DMS79 (cell line): ENCODE measurements around the gene FEN1.

Experiments
- DNase-seq: peaks from one replicate; lab custom pipeline; 2025; lab: John Stamatoyannopoulos, UW

The FEN1 gene

DNA sequence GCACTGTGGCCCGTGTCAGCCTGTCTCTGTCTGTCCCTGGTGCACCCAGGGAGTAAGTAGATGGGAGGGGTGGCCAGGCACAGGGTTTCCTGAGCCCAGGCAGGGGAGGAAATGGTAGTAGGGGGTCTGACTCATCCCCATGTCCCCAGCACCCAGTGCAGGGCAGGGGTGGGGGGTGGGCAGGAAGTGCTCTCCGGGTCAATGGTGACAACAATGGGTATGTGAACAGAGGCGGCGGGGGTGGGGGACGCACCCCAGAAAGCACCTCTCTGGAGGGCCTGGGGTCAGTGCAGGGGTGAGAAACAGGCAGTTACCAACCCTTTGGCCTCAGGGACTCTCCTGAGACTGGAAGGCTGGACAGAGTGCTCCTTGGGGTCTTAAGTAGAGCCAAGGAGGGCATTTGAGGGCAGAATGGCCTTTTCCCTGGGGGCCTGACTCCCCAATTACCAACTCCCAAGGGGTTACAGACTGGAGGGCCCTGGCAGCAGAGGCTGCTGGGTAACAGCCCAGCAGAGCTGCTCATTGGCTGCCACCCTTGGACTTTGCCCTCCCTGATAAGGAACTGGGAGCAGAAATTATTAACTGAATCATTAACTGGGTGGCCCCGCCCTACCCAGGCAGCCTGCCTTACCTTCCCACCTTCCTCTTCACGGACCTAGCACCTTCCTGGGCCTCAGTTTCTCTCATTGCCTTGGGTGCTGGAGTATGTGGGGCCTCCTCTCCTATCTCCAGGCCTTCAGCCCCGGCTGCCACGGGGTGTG is 36.1 kb upstream of the FEN1 start:
- no peak for DNase-seq

- DNase-seq: no peak
These were observed 35.4 kb upstream of the FEN1 start for GRCh38 chr11:61757213-61757862.

GRCh38 chr11:61760946-61761345 is 31.8 kb upstream of the FEN1 start:
- no peak for DNase-seq

- DNase-seq: no peak
These were observed 31.1 kb upstream of the FEN1 start for GRCh38 chr11:61761440-61762222.

- DNase-seq: no peak
These were observed 30.5 kb upstream of the FEN1 start for GRCh38 chr11:61762223-61762615.

GRCh38 chr11:61762798-61763197 is 29.9 kb upstream of the FEN1 start:
- DNase-seq: no peak

- no peak for DNase-seq
These were observed 28.6 kb upstream of the FEN1 start for GRCh38 chr11:61763930-61764605.

- DNase-seq: no peak
These were observed 28.0 kb upstream of the FEN1 start for GRCh38 chr11:61764606-61765260.

DNA sequence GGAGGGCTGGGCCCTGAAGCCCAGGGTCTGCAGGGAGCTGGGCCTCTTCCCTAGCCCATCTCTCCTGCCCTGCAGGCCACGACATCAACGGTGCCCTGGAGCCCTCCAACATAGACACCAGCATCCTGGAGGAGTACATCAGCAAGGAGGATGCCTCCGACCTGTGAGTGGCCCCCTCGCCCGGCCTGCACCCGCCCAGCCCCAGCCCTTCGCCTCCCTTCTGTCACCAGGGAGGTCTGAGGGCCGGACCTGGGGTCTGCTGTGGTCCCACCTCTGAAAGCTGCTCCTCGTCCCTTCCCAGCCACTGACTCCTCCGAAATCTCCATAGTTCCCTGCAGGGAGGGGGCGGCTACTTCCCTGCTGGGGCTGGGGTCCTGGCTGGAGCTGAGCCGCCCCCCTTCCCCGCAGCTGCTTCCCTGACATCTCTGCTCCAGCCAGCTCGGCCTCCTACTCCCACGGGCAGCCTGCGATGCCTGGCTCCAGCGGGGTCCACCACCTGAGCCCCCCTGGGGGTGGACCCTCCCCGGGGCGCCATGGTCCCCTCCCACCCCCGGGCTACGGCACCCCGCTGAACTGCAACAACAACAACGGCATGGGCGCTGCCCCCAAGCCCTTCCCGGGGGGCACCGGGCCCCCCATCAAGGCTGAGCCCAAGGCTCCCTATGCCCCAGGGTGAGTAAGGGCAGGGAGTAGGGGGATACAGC is 27.0 kb upstream of the FEN1 start:
- no peak for DNase-seq

- DNase-seq: no peak
These were observed 26.3 kb upstream of the FEN1 start for GRCh38 chr11:61766353-61766841.

GRCh38 chr11:61768376-61769076 is 24.2 kb upstream of the FEN1 start:
- no peak for DNase-seq

DNA sequence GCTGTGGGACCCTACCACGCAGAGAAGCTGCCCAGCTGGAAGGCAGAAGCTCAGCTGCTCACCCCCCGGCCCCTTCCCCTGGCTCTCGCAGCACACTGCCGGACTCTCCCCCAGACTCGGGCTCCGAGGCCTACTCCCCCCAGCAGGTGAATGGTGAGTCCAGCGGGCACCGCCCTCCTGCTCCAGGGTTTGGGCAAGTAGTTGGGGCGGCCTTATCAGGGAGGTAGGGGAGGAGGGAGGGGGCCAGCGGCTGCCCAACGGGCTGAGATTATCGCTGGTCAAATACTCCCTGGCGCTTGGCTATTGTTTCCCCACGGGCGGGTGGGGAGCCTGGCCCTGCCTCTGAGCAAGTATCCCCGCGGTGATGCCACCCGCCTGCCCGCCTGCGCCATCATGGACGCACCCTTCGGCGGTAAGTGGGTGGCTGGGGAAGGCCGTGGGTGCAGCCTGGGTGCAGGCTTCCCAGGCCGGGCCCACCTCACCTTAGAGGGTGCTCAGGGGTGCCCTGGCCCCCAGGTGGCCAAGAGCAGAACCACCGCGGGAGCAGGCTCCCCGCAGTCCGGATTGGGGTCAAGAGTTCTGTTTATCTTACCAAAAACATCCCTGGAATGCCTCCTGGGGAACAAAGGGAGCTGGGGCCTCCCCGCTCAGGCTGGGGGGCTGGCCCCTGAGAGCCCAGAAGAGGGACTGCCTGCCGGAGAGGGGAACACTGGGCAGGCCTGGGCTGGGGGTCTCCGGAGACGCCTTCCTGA is 23.4 kb upstream of the FEN1 start:
- DNase-seq: no peak

- no peak for DNase-seq
These were observed 22.6 kb upstream of the FEN1 start for GRCh38 chr11:61769946-61770683.

DNA sequence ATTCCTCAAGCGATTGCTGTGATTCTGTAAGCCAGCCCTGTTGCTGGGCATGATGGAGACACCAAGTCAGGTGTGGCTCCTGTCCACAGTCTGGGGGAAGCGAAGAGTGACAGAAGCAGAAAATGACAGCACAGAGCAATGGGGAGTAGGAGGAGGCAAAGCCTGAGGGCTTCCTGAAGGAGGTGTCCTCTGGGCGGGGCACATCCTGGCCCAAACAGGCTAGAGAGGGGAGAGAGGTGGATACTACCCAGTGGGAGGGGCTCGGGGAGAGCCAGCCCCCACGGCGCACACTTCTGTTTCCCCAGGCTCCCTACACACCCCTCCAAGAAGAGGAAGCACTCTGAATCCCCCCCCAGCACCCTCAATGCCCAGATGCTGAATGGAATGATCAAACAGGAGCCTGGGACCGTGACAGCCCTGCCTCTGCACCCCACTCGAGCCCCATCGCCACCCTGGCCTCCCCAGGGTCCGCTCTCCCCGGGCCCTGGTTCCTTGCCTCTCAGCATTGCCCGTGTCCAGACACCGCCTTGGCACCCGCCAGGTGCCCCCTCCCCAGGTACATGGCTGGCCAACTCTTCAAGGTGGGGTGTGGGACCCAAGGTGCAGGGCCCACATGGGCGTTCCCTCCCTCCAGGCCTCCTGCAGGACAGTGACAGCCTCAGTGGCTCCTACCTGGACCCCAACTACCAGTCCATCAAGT is 21.4 kb upstream of the FEN1 start:
- no peak for DNase-seq

DNA sequence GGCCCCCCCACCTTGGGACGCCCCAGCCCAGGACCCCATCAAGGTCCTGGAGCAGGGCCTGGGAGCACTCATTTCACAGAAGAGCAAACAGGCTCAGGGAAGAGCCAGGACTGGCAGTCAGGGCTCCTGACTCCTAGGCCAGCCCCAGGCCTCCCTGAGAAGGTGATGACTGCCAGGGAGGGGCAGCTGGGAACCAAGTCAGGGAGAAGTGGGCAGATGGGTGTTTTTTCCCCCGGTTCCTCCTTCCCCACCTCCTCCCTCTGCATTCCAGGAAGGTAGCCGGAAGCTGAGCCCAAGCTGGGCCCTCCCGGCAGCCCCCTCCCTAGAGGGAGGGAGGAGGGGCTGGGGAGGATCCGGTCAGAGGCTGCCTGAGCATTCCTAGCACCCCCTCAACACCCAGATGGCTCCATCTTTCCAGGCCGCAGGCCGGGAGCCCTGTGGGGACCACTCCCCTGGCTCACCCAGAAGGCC is 20.7 kb upstream of the FEN1 start:
- no peak for DNase-seq

GRCh38 chr11:61773356-61773755 is 19.4 kb upstream of the FEN1 start:
- DNase-seq: no peak

- DNase-seq: no peak
These were observed 18.9 kb upstream of the FEN1 start for GRCh38 chr11:61773809-61774208.

DNA sequence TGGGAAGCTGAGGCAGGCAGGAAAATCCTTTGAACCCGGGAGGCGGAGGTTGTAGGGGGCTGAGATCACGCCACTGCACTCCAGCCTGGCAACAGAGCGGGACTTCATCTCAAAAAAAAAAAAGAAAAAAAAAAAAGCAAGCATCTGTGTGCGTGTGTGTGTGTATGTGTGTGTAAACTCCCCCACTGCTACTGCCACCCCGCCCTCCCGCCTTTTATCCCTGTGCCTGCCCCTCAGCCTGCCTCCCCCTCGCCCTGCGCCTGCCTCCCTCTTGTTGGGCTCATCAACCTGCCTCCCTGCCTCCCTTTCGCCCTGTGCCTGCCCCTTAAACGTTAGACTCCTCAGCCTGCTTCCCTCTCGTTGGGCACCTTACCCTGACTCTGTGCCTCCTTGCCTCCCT is 18.3 kb upstream of the FEN1 start:
- no peak for DNase-seq
